SK-N-SH (cell line): ENCODE data around the gene LGI1. TPM values are rescaled to one million over a fixed set of nuclear protein-coding genes. Genes with fewer than 3 reads are reported as not detected.

Experiments used
- CTCF ChIA-PET: fragments of 300-600, 350-600 bp; formaldehyde crosslinking; extraction: SDS; loops from one replicate; lab custom pipeline; 2021; lab: Yijun Ruan, JAX
- POLR2A ChIA-PET: fragments of 350-600 bp; sonication (Branson Sonifier 250); formaldehyde crosslinking; extraction: SDS; loops from one replicate; lab custom pipeline; 2020; ENCODE audit warnings: antibody characterized with exemption, inconsistent platforms; lab: Yijun Ruan, JAX
- DNase-seq: peaks from one replicate; pipeline ENCODE4 v3.0.0; 2012
- H2AFZ ChIP-seq: fragments of 200-600 bp; sonication (generic); 2 replicates; pipeline ENCODE4 v1.8.1; 2016; ENCODE audit warnings: antibody characterized with exemption, mild to moderate bottlenecking, low read depth
- H3F3A ChIP-seq: fragments of 200-600 bp; sonication (generic); replicated peaks from 2 replicates; pipeline ENCODE3; 2016; ENCODE audit warnings: antibody characterized with exemption, mild to moderate bottlenecking; ENCODE audit not compliant: insufficient read depth
- H3K27ac ChIP-seq, 2 experiments: fragments of 200-500 bp in 1 of 2; fragments of 200-600 bp in 1 of 2; sonication (Bioruptor generic) in 1 of 2; sonication (generic), shearing (Covaris generic) in 1 of 2; 2 replicates each; pipeline versions ENCODE4 v1.5.1 to v1.6.1; 2014 to 2016; ENCODE audit warnings: low read depth in 2 of 2, inconsistent platforms in 1 of 2, low read length in 1 of 2, mild to moderate bottlenecking in 1 of 2, mixed read lengths in 1 of 2
- H3K27me3 ChIP-seq: fragments of 200-600 bp; sonication (generic), shearing (Covaris generic); 2 replicates; pipeline ENCODE4 v1.6.1; 2016; ENCODE audit warnings: mixed run types; ENCODE audit not compliant: insufficient read depth
- H3K36me3 ChIP-seq, 2 experiments: fragments of 200-500 bp in 1 of 2; fragments of 200-600 bp in 1 of 2; sonication (Bioruptor generic) in 1 of 2; sonication (generic) in 1 of 2; replicated peaks in 1 of 2; 2 replicates each; pipeline versions ENCODE3 to v1.5.1; 2014 to 2016; ENCODE audit warnings: low read length in 1 of 2, mild to moderate bottlenecking in 1 of 2; ENCODE audit not compliant: insufficient read depth in 2 of 2, control insufficient read depth in 1 of 2
- H3K4me1 ChIP-seq, 2 experiments: fragments of 200-500 bp in 1 of 2; fragments of 200-600 bp in 1 of 2; sonication (Bioruptor generic) in 1 of 2; sonication (generic), shearing (Covaris generic) in 1 of 2; 2 replicates each; pipeline versions ENCODE4 v1.5.1 to v1.6.1; 2014 to 2016; ENCODE audit warnings: low read depth in 1 of 2, low read length in 1 of 2, mixed run types in 1 of 2; ENCODE audit not compliant: insufficient read depth in 2 of 2, control insufficient read depth in 1 of 2
- H3K4me2 ChIP-seq: fragments of 200-600 bp; sonication (generic), shearing (Covaris generic); 2 replicates; pipeline ENCODE4 v1.6.1; 2017; ENCODE audit warnings: mixed run types
- H3K4me3 ChIP-seq, 2 experiments: fragments of 200-500 bp in 1 of 2; fragments of 200-600 bp in 1 of 2; sonication (Bioruptor generic) in 1 of 2; sonication (generic), shearing (Covaris generic) in 1 of 2; 2 replicates each; pipeline versions ENCODE4 v1.5.1 to v1.8.1; 2014 to 2016; ENCODE audit warnings: low read depth in 2 of 2, inconsistent platforms in 1 of 2, low read length in 1 of 2, mild to moderate bottlenecking in 1 of 2, mixed read lengths in 1 of 2, moderate library complexity in 1 of 2
- H3K79me2 ChIP-seq: fragments of 200-600 bp; sonication (generic); 2 replicates; pipeline ENCODE4 v1.8.1; 2017; ENCODE audit warnings: mild to moderate bottlenecking; ENCODE audit not compliant: insufficient read depth
- H3K9ac ChIP-seq: fragments of 200-600 bp; sonication (generic); 2 replicates; pipeline ENCODE4 v1.6.1; 2017; ENCODE audit warnings: mixed run types
- H3K9me2 ChIP-seq: fragments of 200-600 bp; sonication (generic); 2 replicates; pipeline ENCODE4 v1.6.1; 2017; ENCODE audit warnings: mixed run types
- H3K9me3 ChIP-seq: fragments of 200-600 bp; sonication (generic); 2 replicates; pipeline ENCODE4 v1.6.1; 2017; ENCODE audit warnings: mixed run types, mild to moderate bottlenecking, moderate library complexity
- H4K20me1 ChIP-seq: fragments of 200-600 bp; sonication (generic); 2 replicates; pipeline ENCODE4 v1.6.1; 2017; ENCODE audit warnings: mild to moderate bottlenecking, mixed run types; ENCODE audit not compliant: insufficient read depth
- CHD2 ChIP-seq: fragments of 150-350 bp; IDR thresholded peaks from 2 replicates; pipeline ENCODE4 v1.6.1; 2018; ENCODE audit warnings: low read length; ENCODE audit not compliant: partially characterized antibody
- EP300 ChIP-seq, 2 experiments: IDR thresholded peaks; 2 replicates each; pipeline versions ENCODE4 v1.4.0 to v1.6.1; 2012; ENCODE audit warnings: borderline replicate concordance in 1 of 2, low read depth in 1 of 2, low read length in 1 of 2
- GATA2 ChIP-seq: sonication (generic); formaldehyde crosslinking; IDR thresholded peaks from 2 replicates; pipeline ENCODE4 v1.5.0; 2020; ENCODE audit warnings: mild to moderate bottlenecking, missing genetic modification reagents
- JUND ChIP-seq: IDR thresholded peaks from 2 replicates; pipeline ENCODE4 v1.4.0; 2012
- MAX ChIP-seq: IDR thresholded peaks from 2 replicates; pipeline ENCODE4 v1.4.0; 2012; ENCODE audit warnings: low read depth
- MXI1 ChIP-seq: IDR thresholded peaks from 2 replicates; pipeline ENCODE4 v1.6.1; 2012; ENCODE audit warnings: mild to moderate bottlenecking, low read depth, low read length, improper control_type of control experiment
- PBX3 ChIP-seq: IDR thresholded peaks from 2 replicates; pipeline ENCODE4; 2012
- RCOR1 ChIP-seq: fragments of 150-350 bp; IDR thresholded peaks from 2 replicates; pipeline ENCODE4 v1.6.1; 2017; ENCODE audit warnings: antibody characterized with exemption, low read length
- TCF12 ChIP-seq: IDR thresholded peaks from 2 replicates; pipeline ENCODE4 v1.4.0; 2012
- WGBS: methylation state at CpG from one replicate; pipeline ENCODE4 v1.1.6; 2017; ENCODE audit warnings: low lambda C conversion rate; 5-methylcytosine and 5-hydroxymethylcytosine counted together
- polyA plus RNA-seq, 3 experiments: library from polyadenylated mRNA; depleted of rRNA; stranded (reverse); fragments of >200 nt; gene quantifications; 2 replicates each; pipeline ENCODE4 v1.2.3, GENCODE V29; 2012

Gene LGI1
- 0.03 TPM in 1 of 2 replicates, not detected in the other for polyA plus RNA-seq (2012; rRNA removed)
- polyA plus RNA-seq (2012; cell fraction: cytosol; rRNA removed): 0.05 and 0.13 TPM in 2 replicates
- not detected in 2 replicates for polyA plus RNA-seq (2012; cell fraction: nucleus; rRNA removed)

- POLR2A ChIA-PET: no interaction called here
- H3F3A ChIP-seq: no peaks in the 10 kb centered on the region
- no peaks in the 10 kb centered on the region for H3K27me3 ChIP-seq
- WGBS: 20% methylated on average over 16 of the region's 16 CpGs
- peak within 1 kb of the TSS; percentile 59; the same call in 1 of the 2 replicates for H3K4me2 ChIP-seq
- peak; percentile 36 for DNase-seq
- TF ChIP-seq PBX3 (no peak), JUND (no peak), RCOR1 (peak; percentile 73; the same call in 1 of the 2 replicates), GATA2 (CRISPR knock-in tag) (peak; percentile 89), EP300 (IDR thresholded peaks at IDR 0.05; ENCODE audit: borderline replicate concordance in 1 of 2, low read depth in 1 of 2, low read length in 1 of 2) (peak in 1 of 2 experiments; percentile 46; a peak in 1 of 4 replicates)
- H3K79me2 ChIP-seq: no peaks in the 10 kb centered on the region
- no peak within 1 kb of the TSS for H3K9ac ChIP-seq
- peaks cover 0 to 29% of the 10 kb centered on the region in 2 experiments; a peak in 2 of 4 replicates for H3K4me1 ChIP-seq
- H3K9me3 ChIP-seq: no peaks in the 10 kb centered on the region
- CTCF ChIA-PET: interaction anchor here (0.8 to 3.4 kb wide), 8 partner anchors 9 to 216 kb away, joined by 3 to 12 read pairs (median 4); no protein-coding TSS in a partner anchor
- H3K27ac ChIP-seq: peak within 1 kb of the TSS in 1 of 2 experiments; percentile 47; a peak in 1 of 4 replicates
- no peaks in the 10 kb centered on the region for H3K36me3 ChIP-seq
- no peaks in the 10 kb centered on the region for H3K9me2 ChIP-seq
- H2AFZ ChIP-seq: peak within 1 kb of the TSS; percentile 44; the same call in 1 of the 2 replicates
- H4K20me1 ChIP-seq: no peaks in the 10 kb centered on the region
- H3K4me3 ChIP-seq: peak within 1 kb of the TSS in 1 of 2 experiments; percentile 23; a peak in 1 of 4 replicates
These were observed at the start of gene LGI1 for GRCh38 chr10:93757801-93758507. Gene LGI1 (plus strand): TSS chr10:93757936. CDS start chr10:93758145, 209 bp downstream.

GRCh38 chr10:93710333-93710909, 47.3 kb upstream of the LGI1 start:
- Histone ChIP-seq H3K36me3 (no peaks in the 10 kb centered on the region), H3K9ac (no peak overlapping the region), H3F3A (no peaks in the 10 kb centered on the region), H3K4me1 (peaks cover 0 to 9% of the 10 kb centered on the region in 2 experiments; a peak in 1 of 4 replicates), H2AFZ (no peak overlapping the region), H3K9me2 (no peaks in the 10 kb centered on the region), H4K20me1 (no peaks in the 10 kb centered on the region), H3K4me3 (no peak overlapping the region), H3K27ac (no peak overlapping the region), H3K79me2 (no peaks in the 10 kb centered on the region), H3K4me2 (no peak overlapping the region), H3K9me3 (no peaks in the 10 kb centered on the region), H3K27me3 (no peaks in the 10 kb centered on the region)
- TF ChIP-seq MAX (no peak), TCF12 (peak; percentile 6; the same call in 1 of the 2 replicates), CHD2 (peak; percentile 47), MXI1 (no peak), GATA2 (CRISPR knock-in tag) (peak; percentile 67), RCOR1 (peak; percentile 69; the same call in 1 of the 2 replicates), EP300 (IDR thresholded peaks at IDR 0.05; ENCODE audit: borderline replicate concordance in 1 of 2, low read depth in 1 of 2, low read length in 1 of 2) (peak in 1 of 2 experiments; percentile 63; a peak in 1 of 4 replicates)
- ChIA-PET POLR2A (no interaction called here), CTCF (interaction anchor here (0.8 to 2.4 kb wide), 2 partner anchors 148 to 698 kb away, joined by 3 to 15 read pairs; no protein-coding TSS in a partner anchor)
- WGBS: 35% methylated on average over 5 of the region's 5 CpGs
- peak; percentile 35 for DNase-seq
